H1 (cell line): ENCODE results near the gene DLG4. TPM values are rescaled to one million over a fixed set of nuclear protein-coding genes. Genes with fewer than 3 reads are reported as not detected.

Source experiments
- CTCF ChIA-PET: fragments of 300-600 bp; sonication (Branson Sonifier 250); formaldehyde crosslinking; loops from one replicate; lab custom pipeline; 2021; ENCODE audit not compliant: partially characterized antibody; lab: Charles Lee
- POLR2A ChIA-PET: fragments of 300-600 bp; sonication (Branson Sonifier 250); formaldehyde crosslinking; loops from one replicate; lab custom pipeline; 2021; ENCODE audit warnings: inconsistent platforms; ENCODE audit not compliant: partially characterized antibody; lab: Charles Lee
- DNase-seq, 2 experiments: peaks; one replicate each; pipeline versions ENCODE4 v3.0.0 to v3.0.0-alpha.2; 2010 to 2022; ENCODE audit warnings: low spot score in 2 of 2, low read depth in 1 of 2, mixed read lengths in 1 of 2
- FAIRE-seq: peaks from 2 replicates; lab custom pipeline; 2011; peaks lifted over from hg19 to GRCh38; lab: Jason Lieb, UNC
- H2AFZ ChIP-seq: 2 replicates; pipeline ENCODE4 v1.8.1; 2012; ENCODE audit warnings: low read length, inconsistent platforms
- H2AK5ac ChIP-seq: 2 replicates; pipeline ENCODE4 v1.6.1; 2013; ENCODE audit warnings: low read depth, low read length
- H2BK120ac ChIP-seq: replicated peaks from 2 replicates; pipeline ENCODE3; 2013; ENCODE audit warnings: low read depth, low read length, inconsistent platforms
- H2BK12ac ChIP-seq: 2 replicates; pipeline ENCODE4 v1.6.1; 2013; ENCODE audit warnings: low read depth, low read length
- H2BK15ac ChIP-seq: 2 replicates; pipeline ENCODE4 v1.6.1; 2013; ENCODE audit warnings: low read length
- H2BK20ac ChIP-seq: 2 replicates; pipeline ENCODE4 v1.6.1; 2013; ENCODE audit warnings: low read length
- H2BK5ac ChIP-seq: 2 replicates; pipeline ENCODE4 v1.6.1; 2013; ENCODE audit warnings: low read depth, low read length
- H3K14ac ChIP-seq: 2 replicates; pipeline ENCODE4 v1.6.1; 2013; ENCODE audit warnings: inconsistent platforms; ENCODE audit not compliant: insufficient read length
- H3K18ac ChIP-seq: 2 replicates; pipeline ENCODE4 v1.6.1; 2013; ENCODE audit warnings: low read length; ENCODE audit errors: extremely low read depth
- H3K23ac ChIP-seq: 2 replicates; pipeline ENCODE4 v1.6.1; 2013; ENCODE audit warnings: inconsistent platforms; ENCODE audit not compliant: insufficient read length
- H3K23me2 ChIP-seq: 2 replicates; pipeline ENCODE4 v1.6.1; 2013; ENCODE audit warnings: low read depth, low read length
- H3K27ac ChIP-seq: 2 replicates; pipeline ENCODE4 v1.6.1; 2011; ENCODE audit warnings: low read depth, low read length, inconsistent platforms
- H3K27me3 ChIP-seq, 4 experiments: replicated peaks in 1 of 4; 1 replicate in 1 of 4; 2 replicates in 3 of 4; pipeline versions ENCODE4 v1.6.1 to v1.8.1; 2011 to 2013; ENCODE audit warnings: low read length in 3 of 4, mild to moderate bottlenecking in 3 of 4, inconsistent platforms in 2 of 4, mixed read lengths in 2 of 4, moderate library complexity in 1 of 4; ENCODE audit not compliant: control insufficient read depth in 3 of 4, insufficient read depth in 3 of 4; ENCODE audit errors: extremely low read depth in 1 of 4
- H3K36me3 ChIP-seq, 4 experiments: 2 replicates each; pipeline versions ENCODE4 v1.6.1 to v1.8.1; 2011 to 2013; ENCODE audit warnings: mild to moderate bottlenecking in 4 of 4, low read length in 3 of 4, moderate library complexity in 2 of 4, control low read depth in 1 of 4, inconsistent platforms in 1 of 4; ENCODE audit not compliant: insufficient read depth in 4 of 4, control insufficient read depth in 2 of 4
- H3K4ac ChIP-seq: replicated peaks from 2 replicates; pipeline ENCODE3; 2013; ENCODE audit warnings: low read length, low read depth, mixed read lengths, inconsistent platforms; ENCODE audit not compliant: insufficient read length
- H3K4me1 ChIP-seq, 4 experiments: replicated peaks in 1 of 4; 1 replicate in 1 of 4; 2 replicates in 3 of 4; pipeline versions ENCODE4 v1.6.1 to v1.8.1; 2011 to 2013; ENCODE audit warnings: low read length in 3 of 4, inconsistent platforms in 2 of 4, mixed read lengths in 1 of 4; ENCODE audit not compliant: insufficient read depth in 4 of 4, control insufficient read depth in 3 of 4
- H3K4me2 ChIP-seq, 2 experiments: 2 replicates each; pipeline versions ENCODE4 v1.6.1 to v1.8.1; 2011 to 2013; ENCODE audit warnings: low read depth in 2 of 2, low read length in 2 of 2, control low read depth in 1 of 2, inconsistent platforms in 1 of 2, mild to moderate bottlenecking in 1 of 2; ENCODE audit not compliant: insufficient read depth in 1 of 2
- H3K4me3 ChIP-seq, 4 experiments: fragments of 200-600, 300-600 bp in 1 of 4; sonication (generic), shearing (Covaris generic), sonication (Bioruptor Twin) in 1 of 4; 2 replicates each; pipeline versions ENCODE4 v1.5.1 to v1.8.1; 2011 to 2016; ENCODE audit warnings: low read length in 4 of 4, low read depth in 3 of 4, control low read depth in 2 of 4, inconsistent platforms in 2 of 4, mild to moderate bottlenecking in 2 of 4, mixed read lengths in 1 of 4, moderate library complexity in 1 of 4; ENCODE audit not compliant: insufficient read depth in 2 of 4; ENCODE audit errors: extremely low read depth in 1 of 4
- H3K56ac ChIP-seq: replicated peaks from 2 replicates; pipeline ENCODE3; 2013; ENCODE audit warnings: low read depth, mild to moderate bottlenecking, mixed read lengths, low read length, inconsistent platforms; ENCODE audit not compliant: insufficient read length
- H3K79me1 ChIP-seq: 2 replicates; pipeline ENCODE4 v1.6.1; 2013; ENCODE audit warnings: low read depth, low read length, control low read depth
- H3K79me2 ChIP-seq, 2 experiments: 2 replicates each; pipeline versions ENCODE4 v1.6.1 to v1.8.1; 2012 to 2013; ENCODE audit warnings: low read length in 2 of 2, mild to moderate bottlenecking in 2 of 2, inconsistent platforms in 1 of 2; ENCODE audit not compliant: insufficient read depth in 2 of 2, control insufficient read depth in 1 of 2
- H3K9ac ChIP-seq, 4 experiments: replicated peaks in 1 of 4; 1 replicate in 1 of 4; 2 replicates in 3 of 4; pipeline versions ENCODE4 v1.6.1 to v1.8.1; 2011 to 2013; ENCODE audit warnings: low read depth in 3 of 4, low read length in 3 of 4, control low read depth in 2 of 4, mild to moderate bottlenecking in 2 of 4, moderate library complexity in 2 of 4, inconsistent platforms in 1 of 4; ENCODE audit errors: extremely low read depth in 1 of 4
- H3K9me3 ChIP-seq, 2 experiments: 2 replicates each; pipeline versions ENCODE4 v1.6.1 to v1.8.1; 2012 to 2013; ENCODE audit warnings: mild to moderate bottlenecking in 2 of 2, moderate library complexity in 2 of 2, control low read depth in 1 of 2, inconsistent platforms in 1 of 2, low read depth in 1 of 2, low read length in 1 of 2, mixed read lengths in 1 of 2; ENCODE audit not compliant: insufficient read depth in 2 of 2
- H4K20me1 ChIP-seq, 2 experiments: replicated peaks in 1 of 2; 2 replicates each; pipeline versions ENCODE3 to v1.8.1; 2011 to 2013; ENCODE audit warnings: inconsistent platforms in 2 of 2, low read length in 2 of 2, mild to moderate bottlenecking in 1 of 2; ENCODE audit not compliant: insufficient read depth in 2 of 2, control insufficient read depth in 1 of 2
- H4K5ac ChIP-seq: 2 replicates; pipeline ENCODE4 v1.6.1; 2013; ENCODE audit warnings: low read length, low read depth, mixed read lengths, inconsistent platforms; ENCODE audit not compliant: insufficient read length
- H4K8ac ChIP-seq: 2 replicates; pipeline ENCODE4 v1.8.0; 2013; ENCODE audit warnings: mild to moderate bottlenecking, moderate library complexity, low read length, inconsistent platforms; ENCODE audit not compliant: insufficient read depth; ENCODE audit errors: extremely low read depth
- H4K91ac ChIP-seq: replicated peaks from 2 replicates; pipeline ENCODE3; 2013; ENCODE audit warnings: low read length, mixed read lengths, inconsistent platforms; ENCODE audit not compliant: insufficient read length
- ASH2L ChIP-seq: fragments of 200-600, 300-600 bp; sonication (generic); IDR thresholded peaks from one replicate; pipeline ENCODE4 v1.7.1; 2017; ENCODE audit warnings: low read length
- BCL11A ChIP-seq, 2 experiments: IDR thresholded peaks; one replicate each; pipeline ENCODE4 v1.6.1; 2011; ENCODE audit warnings: low read depth in 2 of 2, low read length in 2 of 2, mild to moderate bottlenecking in 2 of 2
- CREB1 ChIP-seq: IDR thresholded peaks from 2 replicates; pipeline ENCODE4 v1.6.1; 2012; ENCODE audit warnings: inconsistent platforms
- PHF8 ChIP-seq: fragments of 200-600 bp; sonication (generic); conservative IDR thresholded peaks from 2 replicates; pipeline ENCODE4 v1.7.1; 2012; ENCODE audit warnings: low read depth, mild to moderate bottlenecking, inconsistent platforms, low read length, moderate library complexity
- POLR2A ChIP-seq, 2 experiments: IDR thresholded peaks; 1 replicate in 1 of 2; 2 replicates in 1 of 2; pipeline ENCODE4 v1.6.1; 2011; ENCODE audit warnings: low read depth in 2 of 2, low read length in 2 of 2, mild to moderate bottlenecking in 2 of 2; ENCODE audit errors: control extremely low read depth in 1 of 2
- RNF2 ChIP-seq: fragments of 200-900, 300-1000 bp; sonication (generic); IDR thresholded peaks from 2 replicates; pipeline ENCODE4 v1.7.1; 2016; ENCODE audit warnings: borderline replicate concordance, low read depth, mild to moderate bottlenecking, antibody characterized with exemption, low read length; ENCODE audit not compliant: poor library complexity, severe bottlenecking; ENCODE audit errors: missing control alignments
- SAP30 ChIP-seq: fragments of 300-600 bp; sonication (generic); IDR thresholded peaks from 2 replicates; pipeline ENCODE4 v1.7.1; 2012; ENCODE audit warnings: low read length, moderate library complexity, mild to moderate bottlenecking, inconsistent platforms; ENCODE audit not compliant: insufficient read depth, insufficient replicate concordance
- SIX5 ChIP-seq: IDR thresholded peaks from 2 replicates; pipeline ENCODE4 v1.6.1; 2011; ENCODE audit warnings: mild to moderate bottlenecking, low read depth, low read length
- SP4 ChIP-seq: IDR thresholded peaks from 2 replicates; pipeline ENCODE4 v1.6.1; 2012; ENCODE audit warnings: low read length, inconsistent platforms
- TBP ChIP-seq: IDR thresholded peaks from 2 replicates; pipeline ENCODE4 v1.6.1; 2011; ENCODE audit warnings: low read depth, low read length, improper control_type of control experiment
- TCF12 ChIP-seq: IDR thresholded peaks from 2 replicates; pipeline ENCODE4 v1.6.1; 2011; ENCODE audit warnings: low read depth, mild to moderate bottlenecking, low read length
- TEAD4 ChIP-seq: IDR thresholded peaks from 2 replicates; pipeline ENCODE4 v1.6.1; 2012; ENCODE audit warnings: low read depth, low read length, inconsistent platforms, mixed read lengths
- WGBS, 2 experiments: shearing (Covaris generic) in 1 of 2; methylation state at CpG; one replicate each; pipeline versions ENCODE4 v1.1.6 to v1.1.7; 2013 to 2015; ENCODE audit warnings: low lambda C conversion rate in 2 of 2, mixed read lengths in 2 of 2, inconsistent platforms in 1 of 2, low coverage in 1 of 2, missing lambda C conversion rate in 1 of 2; ENCODE audit not compliant: insufficient replicate concordance in 2 of 2, insufficient coverage in 1 of 2, insufficient read length in 1 of 2; ENCODE audit errors: extremely low coverage in 1 of 2, missing lambda C conversion rate in 1 of 2; 5-methylcytosine and 5-hydroxymethylcytosine counted together
- polyA plus RNA-seq, 7 experiments: library from polyadenylated mRNA; depleted of rRNA in 3 of 7; stranded (reverse) in 5 of 7; unstranded in 2 of 7; fragments of >200 nt in 5 of 7; fragments of 200-250 nt in 2 of 7; gene quantifications; 1 replicate in 5 of 7; 2 replicates in 1 of 7; 4 replicates in 1 of 7; pipeline versions ENCODE4 v1.2.1 to v1.2.3, GENCODE V29; 2011 to 2013; ENCODE audit warnings: missing spikeins in 2 of 7, mixed read lengths in 2 of 7
- total RNA-seq: library from RNA; stranded (reverse); fragmentation: NEBNext Ultra II Directional; extraction: Animal tissue kit (Norgen Biotek cat#: 25700); gene quantifications from 2 replicates; pipeline ENCODE4 v1.2.1, GENCODE V29; 2021
- TF ChIP-seq, protein P1 (sequence below): IDR thresholded peaks from 2 replicates; pipeline ENCODE4 v1.6.1; 2012; ENCODE audit warnings: inconsistent platforms

The DLG4 gene
- total and polyA plus RNA-seq, 2 of the 8 experiments (the other 6 are each of a cell fraction or from before 2014, with no cell fraction given): 18.9 to 45.9 TPM

DNA sequence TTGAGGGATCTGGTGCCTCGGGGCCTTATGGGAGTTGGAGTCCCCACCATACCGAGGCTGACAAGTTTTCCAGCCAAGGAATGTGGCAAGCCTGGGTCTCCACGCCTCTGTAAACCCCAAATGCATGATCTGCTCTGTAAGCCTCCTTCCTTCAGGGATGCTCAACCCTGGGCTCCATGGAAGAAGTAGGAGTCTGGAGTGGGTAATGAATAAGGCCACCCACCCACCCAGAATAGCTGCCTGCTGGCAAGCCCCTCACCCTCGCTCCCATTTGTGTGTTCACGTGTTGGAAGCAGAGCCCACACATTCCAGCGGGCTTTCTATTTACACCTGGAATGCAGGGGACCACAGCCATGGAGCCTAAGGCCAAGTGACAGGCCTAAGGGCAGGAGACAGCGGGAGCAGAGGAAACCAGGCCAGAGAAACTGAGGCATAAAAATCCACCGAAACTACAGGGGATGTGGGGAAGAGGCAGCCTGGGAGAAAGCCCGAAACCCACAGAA lies 4.4 kb downstream of the DLG4 start:
- WGBS, 2 experiments: 12% methylated on average over 9 of the region's 9 CpGs; no CpG with 5 or more reads in 1 of the 2 experiments
- no peak for TF ChIP-seq BCL11A (IDR thresholded peaks at IDR 0.05; ENCODE audit: low read depth in 2 of 2, low read length in 2 of 2)
- peak; percentile 37 for TF ChIP-seq SAP30
- no peak for TF ChIP-seq PHF8
- peak; percentile 90 for TF ChIP-seq TEAD4
- no peak for TF ChIP-seq RNF2
- TF ChIP-seq ASH2L: peak; percentile 10
- peak; percentile 98 for TF ChIP-seq SIX5
- 0 out of 2 replicates have a peak, but pooled peaks have one; percentile 31 for TF ChIP-seq TCF12
- TF ChIP-seq, protein P1, sequence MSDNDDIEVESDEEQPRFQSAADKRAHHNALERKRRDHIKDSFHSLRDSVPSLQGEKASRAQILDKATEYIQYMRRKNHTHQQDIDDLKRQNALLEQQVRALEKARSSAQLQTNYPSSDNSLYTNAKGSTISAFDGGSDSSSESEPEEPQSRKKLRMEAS: peak; percentile 2; the same call in 1 of the 2 replicates
- TF ChIP-seq CREB1: 0 out of 2 replicates have a peak, but pooled peaks have one; percentile 42
- peak in 1 of 2 experiments; percentile 24; a peak in 1 of 3 replicates for TF ChIP-seq POLR2A (IDR thresholded peaks at IDR 0.05; ENCODE audit: control extremely low read depth in 1 of 2, low read depth in 2 of 2, low read length in 2 of 2)
- TF ChIP-seq TBP: no peak
- TF ChIP-seq SP4: no peak

More for the DNA sequence above, 4.4 kb downstream of the DLG4 start:
- Histone ChIP-seq H3K23me2 (peaks cover 27% of the 10 kb centered on the region; the same call in 1 of the 2 replicates), H2AK5ac (0 out of 2 replicates have a peak overlapping the region, but pooled peaks have one; percentile 75), H3K23ac (no peak overlapping the region), H3K79me1 (peaks cover 3% of the 10 kb centered on the region; the same call in 1 of the 2 replicates), H3K9ac (peak overlapping the region in 1 of 4 experiments; percentile 45; a peak in 2 of 7 replicates), H2BK15ac (no peak overlapping the region), H4K8ac (no peak overlapping the region), H3K36me3 (no peaks in the 10 kb centered on the region), H3K18ac (peak overlapping the region; percentile 93), H3K56ac (no peak overlapping the region), H2BK120ac (no peak overlapping the region), H4K20me1 (no peaks in the 10 kb centered on the region), H3K4me3 (peak overlapping the region in 3 of 4 experiments; percentile 1 to 68 (median 51); a peak in 5 of 8 replicates), H2BK12ac (0 out of 2 replicates have a peak overlapping the region, but pooled peaks have one; percentile 84), H3K4ac (no peak overlapping the region), H3K79me2 (peaks cover 0 to 39% of the 10 kb centered on the region in 2 experiments; a peak in 2 of 4 replicates), H3K4me2 (peak overlapping the region; percentile 69 to 87), H2BK20ac (no peak overlapping the region), H3K4me1 (peaks cover 9 to 45% (median 28%) of the 10 kb centered on the region in 4 experiments), H4K5ac (no peak overlapping the region), H3K14ac (no peak overlapping the region), H3K27me3 (no peaks in the 10 kb centered on the region), H2AFZ (no peak overlapping the region), H3K27ac (peak overlapping the region; percentile 73), H2BK5ac (peak overlapping the region; percentile 82), H4K91ac (no peak overlapping the region), H3K9me3 (no peaks in the 10 kb centered on the region)
- CTCF ChIA-PET: interaction anchor here (0.6 to 2.1 kb wide), 10 partner anchors 15 to 417 kb away, joined by 3 to 16 read pairs (median 3); partner anchors contain the start of genes DVL2, GABARAP and PHF23
- peak; percentile 95 for FAIRE-seq
- DNase-seq: no peak
- POLR2A ChIA-PET: interaction anchor here (0.9 to 3.7 kb wide), 14 partner anchors 9 to 189 kb away, joined by 3 to 22 read pairs (median 4); partner anchors contain the start of genes CLDN7, CTDNEP1, DVL2 and ELP5
